HG02852 (cell line): Measurements from ENCODE around the gene AKR7A2.
"Not testable (repeated sequence)": the region's sequence is repeated elsewhere in the genome, so short reads cannot be mapped to it uniquely, and the experiment has no call there.

ENCODE experiments used
- ATAC-seq: cut with Tn5 transposase; IDR thresholded peaks from one replicate; pipeline ENCODE4 v1.9.1; 2021; ENCODE audit warnings: mild to moderate bottlenecking, moderate library complexity; ENCODE audit not compliant: unreplicated experiment

Gene AKR7A2

GRCh38 chr1:19307794-19308508 is 4.0 kb downstream of the AKR7A2 start:
- no peak for ATAC-seq

- no peak for ATAC-seq
Measured at GRCh38 chr1:19306941-19307340, 5.0 kb downstream of the AKR7A2 start.

GRCh38 chr1:19305880-19306279 is 6.1 kb downstream of the AKR7A2 start:
- no peak for ATAC-seq

GRCh38 chr1:19304081-19304480 is 7.9 kb downstream of the AKR7A2 start:
- not testable (repeated sequence) for ATAC-seq

- ATAC-seq: no peak
Measured at GRCh38 chr1:19300211-19300610, 11.7 kb downstream of the AKR7A2 start.

GRCh38 chr1:19294638-19295037 is 17.3 kb downstream of the AKR7A2 start:
- no peak for ATAC-seq

- ATAC-seq: no peak
Measured at GRCh38 chr1:19289244-19289643, 22.7 kb downstream of the AKR7A2 start.

- ATAC-seq: not testable (repeated sequence)
Measured at GRCh38 chr1:19288324-19289241, 23.4 kb downstream of the AKR7A2 start, which contains the start of gene AKR7A3. Gene AKR7A3, minus strand, starts transcription at chr1:19288770. Its CDS starts 61 bp downstream, at chr1:19288709.

GRCh38 chr1:19287436-19288185 is 24.3 kb downstream of the AKR7A2 start:
- no peak for ATAC-seq

GRCh38 chr1:19285807-19286206 is 26.1 kb downstream of the AKR7A2 start:
- not testable (repeated sequence) for ATAC-seq

GRCh38 chr1:19285366-19285765 is 26.6 kb downstream of the AKR7A2 start:
- ATAC-seq: not testable (repeated sequence)

- no peak for ATAC-seq
Measured at GRCh38 chr1:19284881-19285280, 27.1 kb downstream of the AKR7A2 start.

- ATAC-seq: no peak
Measured at GRCh38 chr1:19283891-19284290, 28.1 kb downstream of the AKR7A2 start.

GRCh38 chr1:19274636-19275035 is 37.3 kb downstream of the AKR7A2 start:
- ATAC-seq: no peak

GRCh38 chr1:19273844-19274531 is 38.0 kb downstream of the AKR7A2 start:
- ATAC-seq: not testable (repeated sequence)

GRCh38 chr1:19273106-19273843 is 38.7 kb downstream of the AKR7A2 start:
- ATAC-seq: no peak

GRCh38 chr1:19272064-19272463 is 39.9 kb downstream of the AKR7A2 start:
- ATAC-seq: no peak

- ATAC-seq: not testable (repeated sequence)
Measured at GRCh38 chr1:19270343-19270730, 41.6 kb downstream of the AKR7A2 start.

GRCh38 chr1:19269427-19270342 is 42.3 kb downstream of the AKR7A2 start:
- ATAC-seq: not testable (repeated sequence)
